ENCODE results near the gene ZNF844.
"Not testable (repeated sequence)": the region's sequence is repeated elsewhere in the genome, so short reads cannot be mapped to it uniquely, and the experiment has no call there.

Gene ZNF844

DNA sequence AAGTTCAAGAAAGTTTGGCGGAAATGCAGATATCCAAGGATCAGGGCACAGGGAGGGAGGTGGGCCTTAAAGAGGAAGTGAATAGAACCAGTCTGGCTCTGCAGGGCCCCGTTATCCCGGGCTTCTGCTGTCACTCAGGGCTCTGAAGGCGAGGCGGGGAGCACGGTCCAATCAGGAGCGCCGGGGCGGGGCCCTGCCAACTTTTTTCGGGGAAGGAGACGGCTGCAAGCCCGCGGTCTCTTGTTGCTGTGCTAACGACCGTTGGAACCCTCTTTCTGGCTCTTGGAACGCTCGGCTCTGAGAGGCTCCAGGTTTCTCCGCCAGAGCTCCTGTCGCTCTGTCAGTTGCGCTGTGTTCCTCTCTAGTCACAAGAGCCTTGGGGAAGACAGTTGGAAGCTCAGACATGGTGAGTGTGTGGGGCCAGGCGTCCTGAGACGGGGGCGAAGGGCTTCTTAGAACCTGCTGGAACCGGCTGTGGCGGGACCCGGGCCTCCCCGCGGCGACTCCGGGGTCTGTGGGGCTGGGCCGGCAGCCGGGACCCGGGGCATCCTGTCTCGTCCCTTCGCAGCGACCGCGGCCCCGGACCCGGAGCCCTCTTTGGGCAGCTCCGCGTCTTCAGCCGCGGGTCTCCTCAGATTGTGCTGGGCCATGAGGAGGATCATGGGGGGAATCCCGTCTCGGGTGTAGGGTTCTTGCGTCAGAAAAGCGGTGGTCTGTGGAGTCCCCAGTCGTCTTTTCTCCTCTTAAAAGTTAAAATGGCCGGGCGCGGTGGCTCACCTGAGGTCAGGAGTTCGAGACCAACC is 27.7 kb downstream of the ZNF844 start:
- peak; percentile 95 for DNase-seq (ENCODE audit: low spot score)

DNA sequence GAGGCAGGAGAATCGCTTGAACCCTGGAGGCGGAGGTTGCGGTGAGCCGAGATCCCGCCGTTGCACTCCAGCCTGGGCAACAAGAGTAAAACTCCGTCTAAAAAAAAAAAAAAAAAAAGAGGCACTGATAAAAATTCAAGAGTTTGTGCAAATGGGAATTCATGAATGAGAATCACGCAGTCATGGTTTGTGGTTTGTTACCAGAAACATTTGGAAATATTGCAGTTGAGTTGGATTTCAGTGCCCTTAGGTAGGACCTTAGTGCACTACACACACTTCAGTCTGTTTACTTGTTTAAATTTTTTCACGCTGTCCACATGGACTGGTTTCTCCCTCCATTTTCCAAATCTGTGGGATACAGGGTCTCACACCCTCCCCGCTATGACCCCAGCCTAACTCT is 28.4 kb downstream of the ZNF844 start:
- no peak for DNase-seq (ENCODE audit: low spot score)

DNA sequence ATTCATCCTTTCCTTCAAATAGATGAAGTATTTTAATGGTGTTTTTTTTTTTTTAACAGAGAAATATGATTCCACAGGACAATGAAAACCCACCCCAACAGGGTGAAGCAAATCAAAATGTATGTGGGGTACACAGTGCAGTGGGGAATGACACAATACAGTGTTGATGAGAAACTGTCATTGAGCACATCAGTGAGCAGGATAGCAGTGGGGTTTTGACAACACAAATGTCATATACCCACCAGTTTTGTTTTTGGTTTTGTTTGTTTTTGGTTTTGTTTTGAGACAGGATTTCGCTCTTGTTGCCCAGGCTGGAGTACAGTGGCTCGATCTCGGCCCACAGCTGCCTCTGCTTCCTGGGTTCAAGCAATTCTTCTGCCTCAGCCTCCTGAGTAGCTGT is 29.2 kb downstream of the ZNF844 start:
- no peak for DNase-seq (ENCODE audit: low spot score)

DNA sequence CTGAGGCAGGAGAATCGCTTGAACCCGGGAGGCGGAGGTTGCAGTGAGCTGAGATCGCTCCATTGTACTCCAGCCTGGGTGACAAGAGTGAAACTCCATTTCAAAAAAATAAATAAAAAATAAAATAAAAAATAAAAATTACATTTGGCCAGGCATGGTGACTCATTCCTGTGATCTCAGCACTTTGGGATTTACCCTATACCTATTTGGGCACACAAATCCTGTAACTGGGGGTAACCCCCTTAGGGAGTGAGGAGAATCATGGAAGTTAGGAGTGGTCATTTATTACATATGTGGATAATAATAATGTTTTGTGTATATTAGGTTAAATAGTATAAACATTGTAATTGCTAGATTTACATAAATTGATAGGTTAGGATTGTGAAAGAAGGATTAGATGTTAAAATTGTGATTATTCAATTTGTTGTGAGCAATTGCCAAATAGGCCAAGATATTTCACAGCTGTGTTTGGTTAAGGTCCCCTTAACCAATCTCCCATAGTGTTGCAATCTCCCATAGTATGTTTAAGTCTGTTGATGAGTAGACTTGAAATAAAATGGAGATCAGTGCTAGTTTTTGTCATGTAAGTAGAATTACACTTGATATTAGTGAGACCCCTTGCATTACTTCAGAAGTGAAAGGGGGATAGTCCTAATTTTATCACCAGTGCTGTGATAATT is 30.7 kb downstream of the ZNF844 start:
- no peak for DNase-seq (ENCODE audit: low spot score)

DNA sequence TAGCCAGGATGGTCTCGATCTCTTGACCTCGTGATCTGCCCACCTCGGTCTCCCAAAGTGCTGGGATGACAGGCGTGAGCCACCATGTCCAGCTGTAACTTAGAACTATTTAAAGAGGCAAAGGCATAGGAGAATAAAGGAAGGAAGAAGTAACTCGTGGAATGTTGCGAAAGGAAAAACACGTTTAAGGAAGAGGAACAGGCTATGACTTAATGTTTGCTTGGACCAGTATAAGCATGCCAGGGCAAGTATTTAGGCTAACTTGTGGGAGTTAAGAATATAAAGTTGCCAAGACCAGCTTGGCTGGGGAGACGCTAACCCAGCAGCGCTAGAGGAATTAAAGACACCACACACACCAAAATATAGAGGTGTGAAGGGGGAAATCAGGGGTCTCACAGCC is 33.5 kb downstream of the ZNF844 start:
- no peak for DNase-seq (ENCODE audit: low spot score)

DNA sequence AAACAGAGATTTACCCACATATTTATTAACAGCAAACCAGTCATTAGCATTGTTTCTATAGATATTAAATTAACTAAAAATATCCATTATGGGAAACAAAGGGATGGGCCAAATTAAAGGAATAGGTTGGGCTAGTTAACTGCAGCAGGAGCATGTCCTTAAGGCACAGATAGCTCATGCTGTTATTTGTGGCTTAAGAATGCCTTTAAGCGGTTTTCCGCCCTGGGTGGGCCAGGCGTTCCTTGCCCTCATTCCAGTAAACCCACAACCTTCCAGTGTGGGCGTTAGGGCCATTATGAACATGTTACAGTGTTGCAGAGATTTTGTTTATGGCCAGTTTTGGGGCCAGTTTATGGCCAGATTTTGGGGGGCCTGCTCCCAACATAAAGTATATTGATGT is 39.4 kb downstream of the ZNF844 start:
- DNase-seq (ENCODE audit: low spot score), result not testable (repeated sequence)

DNA sequence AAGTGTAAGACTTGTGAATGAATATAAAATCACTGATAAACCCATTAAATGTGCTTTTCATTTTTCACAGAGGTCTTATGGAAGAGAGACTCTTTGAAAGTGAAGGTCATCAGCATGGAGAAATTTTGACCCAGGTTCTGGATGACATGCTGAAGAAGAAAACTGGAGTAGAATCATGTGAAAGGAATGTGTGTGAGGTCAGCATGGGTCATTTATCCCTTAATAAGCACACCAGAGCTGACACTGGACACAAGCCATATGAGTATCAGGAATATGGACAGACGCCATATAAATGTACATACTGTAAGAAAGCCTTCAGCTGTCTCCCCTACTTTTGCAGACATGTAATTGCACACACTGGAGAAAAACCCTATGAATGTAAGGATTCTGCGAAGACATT is 46.6 kb downstream of the ZNF844 start:
- no peak for DNase-seq (ENCODE audit: low spot score)

DNA sequence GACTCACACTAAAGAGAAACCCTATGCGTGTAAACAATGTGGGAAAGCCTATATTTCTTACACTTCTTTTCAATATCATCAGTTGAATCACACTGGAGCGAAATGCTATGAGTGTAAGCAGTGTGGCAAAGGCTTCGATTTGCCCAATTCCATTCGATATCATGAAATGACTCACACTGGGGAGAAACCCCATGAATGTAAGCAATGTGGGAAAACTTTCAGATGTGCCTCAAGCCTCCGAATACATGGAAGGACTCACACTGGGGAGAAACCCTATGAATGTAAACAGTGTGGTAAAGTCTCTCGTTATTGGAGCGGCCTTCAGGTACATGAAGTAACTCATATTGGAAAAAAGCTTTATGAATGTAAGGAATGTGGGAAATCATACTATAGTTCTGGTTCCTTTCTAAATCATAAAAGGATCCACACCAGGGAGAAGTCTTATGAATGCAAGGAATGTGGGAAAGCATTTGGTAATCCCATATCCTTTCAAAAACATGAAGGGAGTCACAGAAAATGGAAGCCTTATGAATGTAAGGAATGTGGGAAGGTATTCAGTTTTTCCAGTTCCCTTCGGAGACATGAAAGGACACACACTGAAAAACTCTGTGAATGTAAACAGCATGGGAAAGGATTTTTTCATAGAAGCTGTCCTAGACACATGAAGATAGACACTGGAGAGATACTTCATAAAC is 47.6 kb downstream of the ZNF844 start:
- DNase-seq (ENCODE audit: low spot score), result no peak

DNA sequence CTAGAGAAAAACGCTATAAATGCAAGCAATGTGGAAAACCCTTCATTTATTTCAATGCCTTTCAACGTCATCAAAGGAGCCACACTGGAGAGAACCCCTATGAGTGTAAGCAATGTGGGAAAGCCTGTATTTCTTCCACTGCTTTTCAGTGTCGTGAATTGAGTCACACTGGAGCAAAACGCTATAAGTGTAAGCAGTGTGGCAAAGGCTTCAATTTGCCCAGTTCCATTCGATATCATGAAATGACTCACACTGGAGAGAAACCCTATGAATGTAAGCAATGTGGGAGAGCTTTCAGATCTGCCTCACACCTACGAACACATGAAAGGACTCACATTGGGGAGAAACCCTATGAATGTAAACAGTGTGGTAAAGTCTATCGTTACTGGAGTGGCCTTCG is 48.2 kb downstream of the ZNF844 start:
- no peak for DNase-seq (ENCODE audit: low spot score)

DNA sequence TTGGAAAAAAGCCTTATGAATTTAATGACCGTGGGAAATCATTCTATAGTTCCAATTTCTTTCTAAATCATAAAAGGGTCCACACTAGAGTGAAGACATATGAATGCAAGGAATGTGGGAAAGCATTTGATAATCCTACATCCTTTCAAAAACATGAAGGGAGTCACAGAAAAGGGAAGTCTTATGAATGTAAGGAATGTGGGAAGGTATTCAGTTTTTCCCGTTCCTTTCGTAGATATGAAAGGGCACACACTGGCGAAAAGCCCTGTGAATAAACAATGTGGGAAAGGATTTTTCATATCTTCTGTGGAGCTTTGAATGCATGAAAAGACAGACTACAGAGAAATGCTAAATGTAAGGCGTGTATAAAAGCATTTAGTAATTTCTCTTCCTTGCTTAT is 48.6 kb downstream of the ZNF844 start:
- no peak for DNase-seq (ENCODE audit: low spot score)

DNA sequence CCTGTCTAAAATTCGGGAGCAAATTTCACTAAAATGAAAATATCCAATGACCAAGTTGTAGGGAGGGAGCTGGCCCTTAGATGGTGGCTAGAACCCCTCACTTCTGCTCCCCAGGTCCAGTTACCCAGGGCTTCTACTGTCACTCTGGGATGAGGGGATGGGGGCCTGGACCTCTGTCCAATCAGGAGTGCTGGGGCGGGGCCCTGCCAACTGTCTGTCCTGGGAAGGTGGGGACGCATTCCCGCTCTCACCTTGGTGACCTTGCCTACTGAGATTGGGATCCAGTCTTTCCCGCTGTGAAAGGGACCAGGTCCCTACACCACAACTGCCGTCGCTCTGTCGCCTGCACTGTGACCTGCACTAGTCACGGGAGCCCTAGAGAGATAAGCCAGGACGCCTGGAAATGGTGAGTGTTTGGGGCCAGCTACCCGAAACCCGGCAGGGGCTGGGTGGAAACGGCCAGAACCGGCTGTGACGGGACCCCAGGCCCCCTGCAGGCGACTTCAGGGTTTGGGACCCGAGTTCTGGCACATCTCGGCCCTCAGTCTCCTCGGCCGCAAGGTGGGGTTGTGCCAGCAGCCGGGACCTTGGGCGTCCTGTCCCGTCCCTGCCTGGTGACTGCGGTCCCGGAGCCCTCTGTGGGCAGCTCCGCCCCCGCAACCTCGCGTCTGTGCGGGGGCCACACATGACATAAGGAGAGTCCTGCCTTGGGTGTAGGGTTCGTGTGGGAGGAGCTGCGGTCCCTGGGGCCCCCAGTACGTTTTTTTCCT is 52.9 kb downstream of the ZNF844 start:
- no peak for DNase-seq (ENCODE audit: low spot score)

DNA sequence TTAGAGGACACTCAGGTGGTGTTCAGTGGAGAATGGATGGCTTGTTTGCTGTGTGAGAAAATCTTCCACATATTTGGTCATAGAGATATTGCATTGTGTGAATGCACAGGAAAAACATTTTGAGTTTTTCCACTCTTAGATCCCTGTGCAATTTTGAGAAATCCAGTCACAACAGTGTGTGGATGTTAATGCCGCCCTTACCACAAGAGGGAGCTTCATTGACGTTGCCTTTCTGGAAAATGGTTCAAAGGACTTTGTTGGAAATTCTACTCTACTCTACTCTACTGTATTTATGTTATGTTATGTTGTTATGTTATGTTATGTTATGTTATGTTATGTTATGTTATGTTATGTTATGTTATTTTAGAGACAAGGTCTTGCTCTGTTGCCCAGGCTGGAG is 62.2 kb downstream of the ZNF844 start:
- DNase-seq (ENCODE audit: low spot score), result no peak

All from left forelimb (tissue), 1 donor.